Measurements from ENCODE around the gene GPX5.

GRCh38 chr6:28566527-28567252 is 41.0 kb downstream of the GPX5 start:
- TF ChIP-seq CTCF (IDR thresholded peaks at IDR 0.05) (no peak), POLR2A (IDR thresholded peaks at IDR 0.05) (no peak)

Data from vagina (tissue), 2 donors.